ENCODE data around the gene NUMB. TPM values are rescaled to one million over a fixed set of nuclear protein-coding genes. Genes with fewer than 3 reads are reported as not detected.

The NUMB gene
- total RNA-seq, 1 experiment from 2014 or later: 22.2 TPM

GRCh38 chr14:73245480-73246325 lies 212.6 kb downstream of the NUMB start:
- no peak overlapping the region for H3K4me2 ChIP-seq (ENCODE audit: low read length)
- no TSS peak for BruUV-seq (replicated peaks)
- H3F3A ChIP-seq (ENCODE audit: low read length, unreplicated experiment): no peaks in the 10 kb centered on the region
- ChIA-PET CTCF (interaction anchor here (0.5 kb wide), 1 partner anchor 89 kb away, joined by 6 read pairs; no protein-coding TSS in a partner anchor), POLR2A (ENCODE audit: unreplicated experiment) (no interaction called here)
- H3K9me3 ChIP-seq (ENCODE audit: low read length): no peaks in the 10 kb centered on the region
- H3K27me3 ChIP-seq (ENCODE audit: low read length): no peaks in the 10 kb centered on the region
- DNase-seq (no peak), ATAC-seq (no peak)
- H3K4me1 ChIP-seq (ENCODE audit: insufficient read depth, low read length): peaks cover 6% of the 10 kb centered on the region; the same call in 1 of the 2 replicates
- H3K9me2 ChIP-seq (replicated peaks; ENCODE audit: low read length): no peaks in the 10 kb centered on the region
- no peak overlapping the region for H3K27ac ChIP-seq (ENCODE audit: low read length)
- no peaks in the 10 kb centered on the region for H4K20me1 ChIP-seq (ENCODE audit: low read length)
- TF ChIP-seq CTCF (conservative IDR thresholded peaks at IDR 0.05; ENCODE audit: low read depth, low read length): no peak
- TF ChIP-seq EZH2phosphoT487 (IDR thresholded peaks at IDR 0.05; ENCODE audit: borderline replicate concordance, low read length): no peak
- no peak for TF ChIP-seq EZH2 (IDR thresholded peaks at IDR 0.05; ENCODE audit: low read length, unreplicated experiment)
- H3K36me3 ChIP-seq (ENCODE audit: low read depth, low read length): no peaks in the 10 kb centered on the region
- no peaks in the 10 kb centered on the region for H3K79me2 ChIP-seq (ENCODE audit: low read length)
- intact Hi-C loops (cut with micrococcal nuclease): no loop called here
- H3K4me3 ChIP-seq (ENCODE audit: low read length): no peak overlapping the region
- no peak overlapping the region for H2AFZ ChIP-seq (ENCODE audit: low read length)
- no peak overlapping the region for H3K9ac ChIP-seq (ENCODE audit: low read length)

GRCh38 chr14:73244541-73245290 lies 213.6 kb downstream of the NUMB start:
- Histone ChIP-seq H3K9me2 (replicated peaks; ENCODE audit: low read length) (no peaks in the 10 kb centered on the region), H3K4me1 (ENCODE audit: insufficient read depth, low read length) (peaks cover 10% of the 10 kb centered on the region)

More at GRCh38 chr14:73244541-73245290, 213.6 kb downstream of the NUMB start:
- Histone ChIP-seq H3K36me3 (ENCODE audit: low read depth, low read length) (no peaks in the 10 kb centered on the region), H3K27ac (ENCODE audit: low read length) (no peak overlapping the region), H3K4me2 (ENCODE audit: low read length) (no peak overlapping the region), H3K27me3 (ENCODE audit: low read length) (peaks cover 4% of the 10 kb centered on the region), H3K4me3 (ENCODE audit: low read length) (no peak overlapping the region), H3K9ac (ENCODE audit: low read length) (no peak overlapping the region), H3F3A (ENCODE audit: low read length, unreplicated experiment) (no peaks in the 10 kb centered on the region), H4K20me1 (ENCODE audit: low read length) (no peaks in the 10 kb centered on the region), H3K79me2 (ENCODE audit: low read length) (no peaks in the 10 kb centered on the region), H2AFZ (ENCODE audit: low read length) (no peak overlapping the region), H3K9me3 (ENCODE audit: low read length) (no peaks in the 10 kb centered on the region)
- intact Hi-C loops (cut with micrococcal nuclease): no loop called here
- no peak for TF ChIP-seq EZH2 (IDR thresholded peaks at IDR 0.05; ENCODE audit: low read length, unreplicated experiment)
- no peak for TF ChIP-seq CTCF (conservative IDR thresholded peaks at IDR 0.05; ENCODE audit: low read depth, low read length)
- no peak for TF ChIP-seq EZH2phosphoT487 (IDR thresholded peaks at IDR 0.05; ENCODE audit: borderline replicate concordance, low read length)
- BruUV-seq (replicated peaks): no TSS peak
- DNase-seq (no peak), ATAC-seq (no peak)
- ChIA-PET CTCF (no interaction called here), POLR2A (ENCODE audit: unreplicated experiment) (interaction anchor here (0.5 kb wide), 1 partner anchor 39 kb away, joined by 3 read pairs; no protein-coding TSS in a partner anchor)
